ENCODE results near the gene BCL11A. TPM values are rescaled to one million over a fixed set of nuclear protein-coding genes. Genes with fewer than 3 reads are reported as not detected.

BCL11A gene
- total RNA-seq, 6 donors from 2014 or later: 2.7 to 12.7 (median 5.4) TPM

- Histone ChIP-seq H3K4me3 (peak overlapping the region; percentile 50 to 82 (median 72)), H3K4me1 (peaks cover 45 to 58% (median 54%) of the 10 kb centered on the region in 4 donors), H3K9me3 (no peaks in the 10 kb centered on the region), H3K36me3 (no peaks in the 10 kb centered on the region), H3K27ac (peak overlapping the region; percentile 15 to 85 (median 68)), H3K27me3 (peaks cover 0 to 24% (median 12%) of the 10 kb centered on the region in 4 donors)
- ATAC-seq (ENCODE audit: low FRiP score in 2 of 2) (peak in 1 of 2 donors; percentile 21), DNase-seq (peak; percentile 54 to 89)
- TF ChIP-seq EP300 (IDR thresholded peaks at IDR 0.05): no peak
- no peak for TF ChIP-seq POLR2AphosphoS5 (IDR thresholded peaks at IDR 0.05)
- TF ChIP-seq POLR2A (IDR thresholded peaks at IDR 0.05): no peak
- no peak for TF ChIP-seq CTCF (IDR thresholded peaks at IDR 0.05)
- 1 to 2% methylated on average over 27 to 37 of the region's 40 CpGs for WGBS, 2 donors
Observed at GRCh38 chr2:60549238-60549927, 4.1 kb downstream of the BCL11A start.

DNA sequence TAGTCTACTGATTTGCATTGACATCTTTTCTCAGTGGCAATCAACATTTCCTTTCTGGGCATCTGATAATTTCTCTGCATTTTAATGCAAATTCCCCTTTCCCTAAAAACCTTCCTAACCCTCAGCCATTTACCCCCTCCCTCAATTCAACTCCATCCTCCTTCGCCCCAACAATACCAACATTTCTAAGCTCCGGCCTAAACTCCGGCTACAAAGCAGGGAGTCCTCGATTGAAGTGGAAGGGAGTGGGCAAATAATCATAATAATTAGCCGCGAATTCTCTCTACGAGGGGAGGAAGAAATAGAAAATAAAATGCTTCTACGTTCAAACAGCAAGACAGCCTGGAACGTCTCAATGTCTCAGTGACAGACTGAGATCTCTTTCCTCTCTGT is 4.6 kb downstream of the BCL11A start:
- Histone ChIP-seq H3K27ac (peak overlapping the region in 1 of 4 donors; percentile 85), H3K4me3 (peak overlapping the region in 3 of 4 donors; percentile 70 to 82 (median 75)), H3K9me3 (no peaks in the 10 kb centered on the region), H3K4me1 (peaks cover 41 to 52% (median 49%) of the 10 kb centered on the region in 4 donors), H3K36me3 (no peaks in the 10 kb centered on the region), H3K27me3 (peaks cover 0 to 21% (median 11%) of the 10 kb centered on the region in 4 donors)
- ATAC-seq (ENCODE audit: low FRiP score in 2 of 2) (no peak), DNase-seq (no peak)
- 26 to 37% methylated on average over 9 of the region's 9 CpGs for WGBS, 2 donors
- TF ChIP-seq POLR2AphosphoS5 (IDR thresholded peaks at IDR 0.05) (no peak), CTCF (IDR thresholded peaks at IDR 0.05) (no peak), POLR2A (IDR thresholded peaks at IDR 0.05) (no peak), EP300 (IDR thresholded peaks at IDR 0.05) (no peak)

GRCh38 chr2:60548311-60548710 is 5.1 kb downstream of the BCL11A start:
- WGBS, 2 donors: 60 to 67% methylated on average over 4 of the region's 4 CpGs
- no peak for ATAC-seq (ENCODE audit: low FRiP score in 2 of 2)
- Histone ChIP-seq H3K27ac (no peak overlapping the region), H3K36me3 (no peaks in the 10 kb centered on the region), H3K4me3 (no peak overlapping the region), H3K9me3 (no peaks in the 10 kb centered on the region), H3K27me3 (peaks cover 0 to 17% (median 11%) of the 10 kb centered on the region in 4 donors), H3K4me1 (peaks cover 36 to 47% (median 44%) of the 10 kb centered on the region in 4 donors)
- no peak for DNase-seq
- TF ChIP-seq POLR2A (IDR thresholded peaks at IDR 0.05) (no peak), CTCF (IDR thresholded peaks at IDR 0.05) (no peak), POLR2AphosphoS5 (IDR thresholded peaks at IDR 0.05) (no peak), EP300 (IDR thresholded peaks at IDR 0.05) (no peak)

GRCh38 chr2:60547841-60548240 is 5.6 kb downstream of the BCL11A start:
- Histone ChIP-seq H3K9me3 (no peaks in the 10 kb centered on the region), H3K4me1 (peaks cover 34 to 42% (median 40%) of the 10 kb centered on the region in 4 donors), H3K4me3 (no peak overlapping the region), H3K36me3 (no peaks in the 10 kb centered on the region), H3K27ac (no peak overlapping the region), H3K27me3 (peaks cover 0 to 14% (median 10%) of the 10 kb centered on the region in 4 donors)
- DNase-seq (no peak), ATAC-seq (ENCODE audit: low FRiP score in 2 of 2) (no peak)
- TF ChIP-seq POLR2AphosphoS5 (IDR thresholded peaks at IDR 0.05) (no peak), CTCF (IDR thresholded peaks at IDR 0.05) (no peak), POLR2A (IDR thresholded peaks at IDR 0.05) (no peak), EP300 (IDR thresholded peaks at IDR 0.05) (no peak)

All from upper lobe of left lung (tissue), 6 donors.